Stimulated activated naive CD8-positive, alpha-beta T cell treated with anti-CD3 and anti-CD28 coated beads, Interleukin-15, Interleukin-2, amounts not matched to agents 100 ng/mL and 50 ng/mL, for 24 hours (primary cell): ENCODE data around the gene APPBP2.
"Not testable (repeated sequence)": the region's sequence is repeated elsewhere in the genome, so short reads cannot be mapped to it uniquely, and the experiment has no call there.

Experiments used
- H3K27ac Mint-ChIP-seq: one replicate; pipeline ENCODE4 v1.8.0; 2021; ENCODE audit warnings: mild to moderate bottlenecking, mixed read lengths
- H3K27me3 Mint-ChIP-seq: one replicate; pipeline ENCODE4 v1.8.0; 2021; ENCODE audit warnings: mixed read lengths
- H3K36me3 Mint-ChIP-seq: one replicate; pipeline ENCODE4 v1.8.0; 2021; ENCODE audit warnings: low read depth, mixed read lengths
- H3K4me1 Mint-ChIP-seq: one replicate; pipeline ENCODE4 v1.8.0; 2021; ENCODE audit warnings: low read depth, mixed read lengths
- H3K4me3 Mint-ChIP-seq: one replicate; pipeline ENCODE4 v1.8.0; 2021; ENCODE audit warnings: mild to moderate bottlenecking, mixed read lengths
- H3K9me3 Mint-ChIP-seq: one replicate; pipeline ENCODE4 v1.8.0; 2021; ENCODE audit warnings: mixed read lengths

The APPBP2 gene

DNA sequence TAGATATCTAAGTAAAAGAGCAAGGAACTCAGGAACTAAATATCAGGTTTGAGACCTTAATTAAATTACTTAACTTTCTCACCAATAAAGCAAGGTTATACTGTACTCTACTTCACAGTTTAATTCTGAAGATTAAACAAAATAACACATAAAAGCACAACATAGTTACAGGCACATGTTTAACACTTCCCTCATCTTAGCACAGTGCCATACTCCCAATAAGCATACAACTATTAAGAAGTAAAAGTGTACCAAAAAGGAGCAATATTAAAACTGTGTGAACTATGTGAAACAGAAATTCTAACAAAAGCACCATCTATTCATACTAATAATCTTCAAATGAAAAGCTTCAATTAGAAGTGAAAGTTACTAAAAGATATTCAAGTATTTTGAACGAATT is 2.2 kb downstream of the APPBP2 start:
- no peaks in the 10 kb centered on the region for H3K9me3 Mint-ChIP-seq
- no peaks in the 10 kb centered on the region for H3K27me3 Mint-ChIP-seq
- peaks cover 43% of the 10 kb centered on the region for H3K4me1 Mint-ChIP-seq
- H3K27ac Mint-ChIP-seq = no peak overlapping the region
- H3K36me3 Mint-ChIP-seq = peaks cover 7% of the 10 kb centered on the region
- peak overlapping the region; percentile 99 for H3K4me3 Mint-ChIP-seq

DNA sequence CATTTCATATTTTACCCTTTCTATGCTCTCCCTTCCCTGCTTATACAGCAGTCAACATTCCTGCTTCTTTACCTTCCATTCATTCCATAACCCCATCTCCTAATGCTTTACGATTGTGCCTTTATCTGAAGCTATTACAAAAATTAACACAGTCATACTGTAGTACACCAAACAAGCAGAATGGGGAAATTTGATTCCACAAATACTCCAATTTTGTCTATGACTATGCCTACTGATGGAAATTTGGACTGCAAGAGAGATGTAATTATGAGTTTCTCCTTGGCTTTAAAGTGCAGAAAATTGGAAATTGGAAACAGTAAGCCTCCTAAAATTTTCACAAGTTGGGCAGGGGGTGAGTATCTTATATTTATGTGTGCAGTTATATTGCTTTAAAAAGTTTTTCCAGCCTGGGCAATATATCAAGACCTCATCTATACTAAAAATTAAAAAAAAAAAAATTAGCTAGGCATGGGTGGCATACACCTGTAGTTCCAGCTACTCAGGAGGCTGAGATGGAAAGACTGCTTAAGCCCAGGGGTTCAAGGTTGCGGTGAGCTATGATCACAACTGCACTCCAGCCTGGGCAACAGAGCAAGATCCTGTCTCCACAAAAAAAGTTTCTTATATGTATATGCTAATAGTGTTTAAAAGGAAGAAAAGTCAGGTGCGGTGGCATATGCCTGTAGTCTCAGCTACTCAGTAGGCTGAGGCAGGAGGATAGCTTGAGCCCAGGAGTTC is 3.0 kb downstream of the APPBP2 start:
- H3K36me3 Mint-ChIP-seq = peaks cover 7% of the 10 kb centered on the region
- no peak overlapping the region for H3K27ac Mint-ChIP-seq
- H3K9me3 Mint-ChIP-seq = no peaks in the 10 kb centered on the region
- H3K27me3 Mint-ChIP-seq = no peaks in the 10 kb centered on the region
- H3K4me3 Mint-ChIP-seq = peak overlapping the region; percentile 0
- H3K4me1 Mint-ChIP-seq = peaks cover 47% of the 10 kb centered on the region

DNA sequence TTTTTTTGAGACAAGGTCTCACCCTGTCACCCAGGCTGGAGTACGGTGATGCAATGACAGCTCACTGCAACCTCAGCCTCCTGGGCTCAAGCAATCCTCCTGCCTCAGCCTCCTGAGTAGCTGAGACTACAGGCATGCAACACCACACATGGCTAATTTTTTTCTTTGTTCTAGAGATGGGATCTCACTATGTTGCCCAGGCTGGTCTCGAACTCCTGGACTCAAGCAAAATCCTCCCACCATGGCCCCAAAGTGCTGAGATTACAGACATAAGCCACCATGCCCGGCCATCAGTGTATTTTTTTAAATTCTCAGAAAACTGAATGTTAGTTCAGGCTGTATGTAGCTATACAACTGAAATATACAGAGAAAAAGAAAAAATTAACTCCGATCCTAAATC is 6.2 kb downstream of the APPBP2 start:
- H3K36me3 Mint-ChIP-seq = peaks cover 23% of the 10 kb centered on the region
- H3K4me3 Mint-ChIP-seq = no peak overlapping the region
- H3K27me3 Mint-ChIP-seq = no peaks in the 10 kb centered on the region
- H3K9me3 Mint-ChIP-seq = no peaks in the 10 kb centered on the region
- no peak overlapping the region for H3K27ac Mint-ChIP-seq
- H3K4me1 Mint-ChIP-seq = peaks cover 42% of the 10 kb centered on the region

DNA sequence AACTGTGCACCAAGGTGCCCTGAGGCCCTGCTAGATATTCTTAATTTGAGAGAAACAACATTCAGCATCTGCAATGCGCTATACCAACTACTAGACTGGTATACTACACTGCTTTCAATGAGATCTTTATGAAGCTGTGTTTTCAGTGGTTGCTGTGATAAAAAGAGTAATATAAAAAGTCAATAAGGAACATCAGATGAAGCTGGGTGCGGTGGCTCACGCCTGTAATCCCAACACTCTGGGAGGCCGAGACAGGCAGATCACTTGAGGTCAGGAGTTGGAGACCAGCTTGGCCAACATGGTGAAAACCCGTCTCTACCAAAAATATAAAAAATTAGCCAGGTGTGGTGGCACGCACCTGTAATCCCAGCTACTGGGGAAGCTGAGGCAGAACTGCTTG is 10.4 kb downstream of the APPBP2 start:
- H3K4me1 Mint-ChIP-seq = peaks cover 24% of the 10 kb centered on the region
- not testable (repeated sequence) for H3K9me3 Mint-ChIP-seq, H3K27ac Mint-ChIP-seq, H3K27me3 Mint-ChIP-seq, H3K4me3 Mint-ChIP-seq
- H3K36me3 Mint-ChIP-seq = peaks cover 33% of the 10 kb centered on the region

DNA sequence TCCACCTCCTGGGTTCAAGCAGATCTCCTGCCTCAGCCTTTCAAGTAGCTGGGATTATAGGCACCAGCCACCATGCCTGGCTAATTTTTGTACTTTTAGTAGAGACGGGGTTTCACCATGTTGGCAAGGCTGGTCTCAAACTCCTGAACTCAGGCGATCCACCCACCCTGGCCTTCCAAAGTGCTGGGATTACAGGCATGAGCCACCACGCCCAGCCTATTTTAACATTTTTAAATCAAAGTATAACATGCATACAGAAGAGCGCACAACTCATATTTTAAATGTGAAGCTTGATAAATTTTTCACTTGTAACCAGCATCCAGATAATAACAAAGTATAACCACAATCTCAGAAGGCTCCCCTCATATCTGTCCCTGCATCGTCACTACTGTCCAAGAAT is 10.8 kb downstream of the APPBP2 start:
- H3K4me3 Mint-ChIP-seq, H3K9me3 Mint-ChIP-seq, H3K27ac Mint-ChIP-seq, H3K27me3 Mint-ChIP-seq: not testable (repeated sequence)
- peaks cover 30% of the 10 kb centered on the region for H3K36me3 Mint-ChIP-seq
- H3K4me1 Mint-ChIP-seq = peaks cover 24% of the 10 kb centered on the region

DNA sequence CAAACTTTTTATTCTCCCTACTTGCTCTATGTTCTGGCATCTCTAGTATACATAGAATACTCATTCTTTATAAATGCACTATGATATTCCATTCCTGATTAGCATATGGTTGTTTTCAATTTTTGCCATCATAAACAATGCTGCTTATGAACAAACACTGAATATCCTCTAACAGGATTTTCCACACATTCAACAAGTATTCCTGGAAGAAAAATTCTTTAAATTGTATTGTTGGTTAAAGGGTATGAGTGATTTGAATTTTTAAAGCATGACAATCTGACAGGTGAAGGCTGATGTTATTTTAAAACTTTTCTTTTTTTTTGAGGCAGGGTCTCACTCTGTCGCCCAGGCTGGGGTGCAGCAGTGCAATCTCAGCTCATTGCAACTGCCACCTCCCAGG is 11.5 kb downstream of the APPBP2 start:
- H3K4me3 Mint-ChIP-seq = no peak overlapping the region
- H3K27ac Mint-ChIP-seq = no peak overlapping the region
- no peaks in the 10 kb centered on the region for H3K27me3 Mint-ChIP-seq
- H3K4me1 Mint-ChIP-seq = peaks cover 24% of the 10 kb centered on the region
- H3K9me3 Mint-ChIP-seq = no peaks in the 10 kb centered on the region
- H3K36me3 Mint-ChIP-seq = peaks cover 30% of the 10 kb centered on the region

DNA sequence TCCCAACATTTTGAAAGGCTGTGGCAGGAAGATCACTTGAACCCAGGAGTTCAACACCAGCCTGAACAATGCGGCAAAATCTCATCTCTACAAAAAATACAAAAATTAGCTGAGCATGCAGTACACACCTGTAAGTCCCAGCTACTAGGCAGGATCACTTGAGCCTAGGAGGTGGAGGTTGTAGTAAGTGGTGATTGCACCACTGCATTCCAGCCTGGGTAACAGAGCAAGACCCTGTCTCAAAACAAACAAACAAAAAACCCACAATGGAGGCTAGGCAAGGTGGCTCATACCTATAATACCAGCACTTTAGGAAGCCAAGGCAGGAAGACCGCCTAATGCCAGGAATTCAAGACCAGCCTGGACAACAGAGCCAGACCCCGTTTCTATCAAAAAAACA is 12.0 kb downstream of the APPBP2 start:
- H3K27me3 Mint-ChIP-seq = no peaks in the 10 kb centered on the region
- H3K4me3 Mint-ChIP-seq = no peak overlapping the region
- H3K4me1 Mint-ChIP-seq = peaks cover 24% of the 10 kb centered on the region
- no peak overlapping the region for H3K27ac Mint-ChIP-seq
- no peaks in the 10 kb centered on the region for H3K9me3 Mint-ChIP-seq
- peaks cover 30% of the 10 kb centered on the region for H3K36me3 Mint-ChIP-seq

DNA sequence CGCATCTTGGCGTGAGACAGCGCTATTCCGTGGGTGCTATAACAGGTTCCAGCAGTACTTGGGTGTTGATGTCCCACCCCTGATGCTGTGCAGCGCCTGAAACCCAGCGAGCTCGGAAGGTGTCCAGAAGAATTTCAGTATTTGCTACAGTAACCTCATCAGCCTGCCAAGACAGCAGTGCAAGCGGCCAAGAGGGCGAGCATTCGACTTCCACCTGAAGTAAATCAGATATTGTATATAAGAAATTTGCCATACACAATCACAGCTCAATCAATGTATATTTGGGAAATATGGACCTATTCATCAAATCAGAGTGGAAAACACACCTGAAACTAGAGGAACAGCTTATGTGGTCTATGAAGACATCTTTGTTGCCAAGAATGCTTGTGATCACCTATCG is 13.0 kb downstream of the APPBP2 start:
- Mint-ChIP-seq H3K27ac (no peak overlapping the region), H3K9me3 (no peaks in the 10 kb centered on the region), H3K4me1 (peaks cover 23% of the 10 kb centered on the region), H3K4me3 (no peak overlapping the region), H3K36me3 (peaks cover 29% of the 10 kb centered on the region), H3K27me3 (no peaks in the 10 kb centered on the region)

DNA sequence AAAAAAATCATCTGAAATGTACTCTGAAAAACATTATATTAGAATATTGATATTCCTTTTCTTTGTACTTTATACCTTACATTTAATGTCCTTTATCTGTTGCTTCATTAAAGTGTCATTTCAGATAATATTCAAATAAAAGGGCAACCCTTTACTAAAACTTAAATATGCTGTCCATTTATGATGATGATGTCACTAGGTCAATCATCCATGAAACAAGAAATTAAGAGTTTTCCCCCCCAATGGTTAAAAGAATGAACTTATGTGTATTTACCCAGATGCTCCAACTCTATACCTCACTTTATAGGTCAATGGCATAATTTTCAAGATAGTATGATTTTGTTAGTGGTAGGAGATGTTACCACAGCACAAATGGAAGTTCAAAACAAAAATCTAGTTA is 15.3 kb downstream of the APPBP2 start:
- Mint-ChIP-seq H3K4me1 (peaks cover 20% of the 10 kb centered on the region), H3K36me3 (peaks cover 14% of the 10 kb centered on the region), H3K27me3 (no peaks in the 10 kb centered on the region)

DNA sequence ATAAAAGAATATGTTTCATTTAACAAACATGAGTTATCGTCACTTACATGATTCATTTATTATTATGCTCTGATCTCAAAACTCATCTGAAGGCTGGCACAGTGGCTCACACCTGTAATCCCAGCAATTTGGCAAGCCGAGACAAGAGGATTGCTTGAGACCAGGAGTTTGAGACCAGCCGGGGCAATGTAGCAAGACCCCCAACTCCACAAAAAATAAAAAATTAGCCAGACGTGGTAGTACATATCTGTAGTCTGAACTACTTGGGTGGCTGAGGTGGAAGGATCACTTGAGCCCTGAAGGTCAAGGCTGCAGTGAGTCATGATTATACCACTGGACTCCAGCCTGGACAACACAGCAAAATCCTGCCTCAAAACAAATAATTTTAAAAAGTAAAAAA is 16.0 kb downstream of the APPBP2 start:
- H3K4me1 Mint-ChIP-seq = peaks cover 20% of the 10 kb centered on the region
- H3K27ac Mint-ChIP-seq = no peak overlapping the region

More for the DNA sequence above, 15.3 kb downstream of the APPBP2 start:
- no peaks in the 10 kb centered on the region for H3K9me3 Mint-ChIP-seq
- H3K4me3 Mint-ChIP-seq = no peak overlapping the region
- no peak overlapping the region for H3K27ac Mint-ChIP-seq

DNA sequence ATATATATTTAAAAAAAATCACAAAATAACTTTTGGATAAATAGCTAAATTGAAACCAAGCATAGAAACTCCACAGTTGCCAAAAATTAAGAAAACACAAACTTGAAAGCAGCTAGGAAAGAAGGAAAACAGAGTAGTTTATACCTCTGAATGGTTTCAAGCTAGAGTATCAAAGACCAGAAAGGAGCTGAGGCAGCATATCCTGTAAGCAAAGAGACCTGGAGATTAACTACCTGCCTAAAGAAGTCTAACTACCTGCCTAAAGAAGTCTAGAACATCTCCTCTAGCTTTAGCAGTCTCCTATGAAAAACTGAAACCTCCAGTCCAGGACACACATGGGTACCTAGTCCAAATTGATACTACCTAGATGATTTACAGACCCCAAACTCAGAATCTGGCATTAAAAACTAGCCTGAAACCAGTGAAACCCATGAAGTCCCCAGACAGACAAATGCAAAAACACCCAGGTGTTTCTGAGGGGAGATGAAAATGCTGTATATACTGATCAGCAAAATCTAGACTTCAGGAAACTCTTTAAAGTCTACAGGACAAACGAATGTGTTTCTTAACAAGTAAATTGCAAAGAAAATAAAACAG is 17.6 kb downstream of the APPBP2 start:
- H3K9me3 Mint-ChIP-seq = no peaks in the 10 kb centered on the region
- no peak overlapping the region for H3K27ac Mint-ChIP-seq
- peaks cover 5% of the 10 kb centered on the region for H3K36me3 Mint-ChIP-seq
- H3K27me3 Mint-ChIP-seq = no peaks in the 10 kb centered on the region
- H3K4me3 Mint-ChIP-seq = no peak overlapping the region
- H3K4me1 Mint-ChIP-seq = peaks cover 21% of the 10 kb centered on the region

More for the DNA sequence above, 16.0 kb downstream of the APPBP2 start:
- Mint-ChIP-seq H3K36me3 (peaks cover 14% of the 10 kb centered on the region), H3K27me3 (no peaks in the 10 kb centered on the region), H3K9me3 (no peaks in the 10 kb centered on the region), H3K4me3 (no peak overlapping the region)

DNA sequence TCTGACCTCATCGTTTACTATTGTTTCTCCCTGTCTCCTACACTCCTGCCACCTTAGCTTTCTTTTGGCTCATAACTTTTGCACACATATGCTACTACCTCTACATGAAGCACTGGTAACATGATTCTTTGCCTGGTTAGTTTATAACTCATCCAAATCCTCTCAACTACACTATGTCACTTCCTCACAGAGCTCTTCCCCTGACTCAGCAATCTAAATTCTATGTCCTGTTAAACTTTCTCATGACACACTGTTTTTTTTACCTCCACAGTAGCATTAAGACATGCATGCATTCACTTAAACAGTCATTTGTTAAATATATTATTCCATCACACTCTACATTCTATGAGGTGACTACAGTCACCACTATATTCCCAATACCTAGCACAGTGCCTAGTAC is 19.7 kb downstream of the APPBP2 start:
- peaks cover 21% of the 10 kb centered on the region for H3K4me1 Mint-ChIP-seq
- H3K27ac Mint-ChIP-seq = no peak overlapping the region
- peaks cover 4% of the 10 kb centered on the region for H3K36me3 Mint-ChIP-seq
- H3K4me3 Mint-ChIP-seq = no peak overlapping the region
- no peaks in the 10 kb centered on the region for H3K27me3 Mint-ChIP-seq
- H3K9me3 Mint-ChIP-seq = no peaks in the 10 kb centered on the region

DNA sequence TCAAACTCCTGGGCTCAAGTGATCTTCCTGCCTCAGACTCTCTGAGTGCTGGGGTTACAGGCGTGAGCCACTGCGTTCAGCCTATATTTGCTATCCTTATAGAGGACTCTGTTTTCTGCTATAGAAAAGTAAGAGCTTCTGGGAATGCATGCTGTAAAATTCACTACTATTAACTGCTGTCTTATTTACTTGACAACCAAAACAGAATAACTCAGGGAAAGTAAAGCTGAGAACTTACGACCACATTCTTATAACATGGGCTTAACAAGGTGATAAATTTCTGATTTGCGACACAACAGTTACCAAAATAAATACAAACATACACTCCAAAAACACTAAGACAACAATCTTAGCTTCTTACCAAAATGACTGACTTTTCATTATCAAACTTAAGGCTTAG is 23.9 kb downstream of the APPBP2 start:
- Mint-ChIP-seq H3K4me1 (peaks cover 12% of the 10 kb centered on the region), H3K4me3 (no peak overlapping the region), H3K27me3 (no peaks in the 10 kb centered on the region), H3K36me3 (peaks cover 29% of the 10 kb centered on the region), H3K27ac (no peak overlapping the region), H3K9me3 (no peaks in the 10 kb centered on the region)

DNA sequence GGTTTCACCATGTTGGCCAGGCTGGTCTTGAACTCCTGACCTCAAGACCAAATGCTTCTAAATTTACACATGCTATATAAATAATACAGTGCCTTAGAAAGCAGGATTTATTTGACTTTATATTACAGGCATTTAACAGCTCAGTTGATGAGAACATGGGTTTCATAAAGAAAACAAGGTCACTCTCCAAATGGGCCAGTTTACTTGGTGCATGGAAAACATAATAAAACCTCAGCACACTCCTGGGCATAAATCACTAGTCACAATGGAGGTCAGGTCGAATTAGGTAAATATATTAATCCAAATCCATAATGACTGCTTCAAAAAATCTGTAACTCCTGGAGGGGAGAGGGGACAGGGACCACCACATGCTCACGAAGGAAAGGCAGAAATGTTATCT is 24.5 kb downstream of the APPBP2 start:
- Mint-ChIP-seq H3K36me3 (peaks cover 33% of the 10 kb centered on the region), H3K27me3 (no peaks in the 10 kb centered on the region), H3K4me3 (no peak overlapping the region), H3K4me1 (peaks cover 12% of the 10 kb centered on the region), H3K9me3 (no peaks in the 10 kb centered on the region), H3K27ac (no peak overlapping the region)

DNA sequence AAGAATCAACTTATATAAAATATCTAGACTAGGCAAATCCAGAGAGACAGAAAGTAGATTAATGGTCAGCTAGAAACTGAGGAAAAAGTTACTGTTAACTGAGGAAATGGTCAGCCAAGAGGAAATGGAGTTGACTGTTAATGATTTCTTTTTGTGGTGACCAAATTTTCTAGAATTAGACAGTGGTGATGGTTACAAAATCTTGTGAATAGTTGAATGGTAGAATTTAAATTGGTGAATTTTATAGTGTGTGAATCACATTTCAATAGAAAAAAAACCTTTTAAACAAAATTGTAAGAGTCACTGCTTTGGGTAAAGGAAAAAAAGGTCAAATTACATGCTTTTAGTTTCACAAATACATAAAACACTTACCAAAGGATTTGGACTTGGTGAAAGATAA is 30.0 kb downstream of the APPBP2 start:
- Mint-ChIP-seq H3K4me3 (no peak overlapping the region), H3K9me3 (peaks cover 12% of the 10 kb centered on the region), H3K27me3 (no peaks in the 10 kb centered on the region), H3K27ac (no peak overlapping the region), H3K4me1 (no peaks in the 10 kb centered on the region), H3K36me3 (peaks cover 76% of the 10 kb centered on the region)

DNA sequence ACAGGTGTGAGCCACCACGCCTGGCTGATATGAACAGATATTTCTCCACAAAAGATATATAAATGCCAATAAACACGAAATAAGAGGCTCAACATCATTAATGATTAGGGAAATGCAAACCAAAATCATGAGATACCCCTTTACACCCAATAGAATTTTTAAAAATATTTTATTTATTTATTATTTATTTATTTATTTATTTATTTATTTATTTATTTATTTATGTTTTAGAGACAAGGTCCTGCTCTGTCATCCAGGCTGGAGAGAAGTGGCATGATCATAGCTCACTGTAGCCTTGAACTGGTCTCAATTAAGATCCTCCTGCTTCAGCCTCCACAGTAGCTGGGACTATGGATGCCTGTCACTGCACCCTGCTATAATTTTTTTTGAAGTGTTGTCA is 30.8 kb downstream of the APPBP2 start:
- Mint-ChIP-seq H3K4me1 (no peaks in the 10 kb centered on the region), H3K9me3 (peaks cover 16% of the 10 kb centered on the region), H3K27me3 (no peaks in the 10 kb centered on the region), H3K4me3 (no peak overlapping the region), H3K36me3 (peaks cover 84% of the 10 kb centered on the region), H3K27ac (no peak overlapping the region)
